ENCODE measurements around the gene NFS1.

Gene NFS1

DNA sequence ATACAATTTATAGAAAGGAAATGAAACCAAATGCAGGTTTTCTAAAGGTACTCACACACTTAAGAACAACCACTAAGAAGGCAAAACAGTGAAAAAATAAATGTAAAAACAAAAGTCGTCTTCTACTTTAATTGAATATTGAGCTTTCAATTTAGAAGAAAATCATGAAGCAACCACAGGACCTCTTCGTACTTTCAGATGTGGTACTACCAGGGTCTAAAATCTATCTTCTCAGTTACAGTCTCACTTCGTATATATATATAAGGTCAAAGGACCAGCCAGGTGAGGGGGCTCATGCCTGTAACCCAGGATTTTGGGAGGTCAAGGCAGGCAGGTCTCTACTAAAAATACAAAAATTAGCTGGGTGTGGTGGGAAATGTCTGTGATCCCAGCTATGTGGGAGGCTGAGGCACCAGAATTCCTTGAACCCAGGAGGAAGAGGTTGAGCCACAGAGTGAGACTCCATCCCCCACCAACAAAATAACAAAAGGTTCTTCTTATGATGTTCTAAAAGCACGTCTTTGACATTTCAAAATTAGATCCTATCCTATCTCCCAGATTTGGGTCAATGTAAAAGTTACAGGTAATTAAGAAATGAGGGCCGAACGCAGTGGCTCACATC is 12.5 kb upstream of the NFS1 start:
- Histone ChIP-seq H4K20me1 (ENCODE audit: insufficient read depth) (peaks cover 11% of the 10 kb centered on the region), H3K9ac (no peak overlapping the region), H3K79me2 (ENCODE audit: insufficient read depth, low read depth) (peaks cover 86% of the 10 kb centered on the region)

DNA sequence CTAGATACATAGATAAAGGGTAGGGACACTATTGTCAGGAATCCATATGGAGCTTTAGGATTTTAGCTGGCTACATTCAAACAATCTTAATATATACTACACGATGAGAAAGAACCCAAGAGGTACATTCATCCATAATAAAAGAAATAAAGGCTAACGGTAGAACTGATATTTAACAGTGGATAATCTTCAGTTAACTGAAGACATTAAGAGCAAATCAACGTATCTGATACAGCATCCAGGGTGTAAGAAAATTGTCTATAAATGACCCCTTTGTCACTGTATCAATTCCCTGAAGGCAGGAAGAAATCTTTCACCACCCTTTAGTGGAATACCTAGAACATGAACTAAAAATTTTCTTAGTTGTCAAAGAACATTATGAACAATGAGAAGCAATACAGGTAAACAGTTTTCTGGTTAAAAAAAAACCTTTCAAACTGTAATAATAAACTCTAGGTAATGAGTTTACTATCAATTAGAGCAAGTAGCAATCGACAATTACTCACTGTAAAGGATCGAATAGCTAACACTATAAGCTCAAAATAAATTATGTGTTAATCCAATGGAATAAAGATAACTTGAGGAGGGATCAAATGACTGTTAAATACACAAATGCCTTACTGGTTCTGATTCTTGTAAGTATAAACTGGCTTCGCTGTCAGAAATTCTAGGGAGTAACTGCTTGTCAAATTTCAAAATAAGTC is 11.9 kb upstream of the NFS1 start:
- no peak overlapping the region for H3K4me2 ChIP-seq
- no peak overlapping the region for H3K27ac ChIP-seq
- no peak overlapping the region for H2AFZ ChIP-seq (ENCODE audit: low read depth)
- peaks cover 11% of the 10 kb centered on the region for H4K20me1 ChIP-seq (ENCODE audit: insufficient read depth)
- no peaks in the 10 kb centered on the region for H3K27me3 ChIP-seq (ENCODE audit: insufficient read depth, low read depth)
- peaks cover 79% of the 10 kb centered on the region for H3K79me2 ChIP-seq (ENCODE audit: insufficient read depth, low read depth)
- H3K36me3 ChIP-seq (ENCODE audit: insufficient read depth): peaks cover 69% of the 10 kb centered on the region; the same call in 1 of the 2 replicates
- no peak overlapping the region for H3K4me3 ChIP-seq (IDR thresholded peaks at IDR 0.05; ENCODE audit: insufficient read depth, low read depth, low read length)
- H3K4me1 ChIP-seq (ENCODE audit: low read depth, poor library complexity, severe bottlenecking): peaks cover 7% of the 10 kb centered on the region
- H3K9ac ChIP-seq: no peak overlapping the region
- TF ChIP-seq CTCF (conservative IDR thresholded peaks at IDR 0.05; ENCODE audit: low read depth, low read length): no peak

More for the DNA sequence above, 12.5 kb upstream of the NFS1 start:
- Histone ChIP-seq H3K4me1 (ENCODE audit: low read depth, poor library complexity, severe bottlenecking) (peaks cover 7% of the 10 kb centered on the region), H3K27ac (no peak overlapping the region), H3K4me2 (no peak overlapping the region), H3K27me3 (ENCODE audit: insufficient read depth, low read depth) (no peaks in the 10 kb centered on the region), H3K4me3 (IDR thresholded peaks at IDR 0.05; ENCODE audit: insufficient read depth, low read depth, low read length) (no peak overlapping the region), H2AFZ (ENCODE audit: low read depth) (no peak overlapping the region), H3K36me3 (ENCODE audit: insufficient read depth) (peaks cover 69% of the 10 kb centered on the region; the same call in 1 of the 2 replicates)
- TF ChIP-seq CTCF (conservative IDR thresholded peaks at IDR 0.05; ENCODE audit: low read depth, low read length): no peak

- Histone ChIP-seq H3K36me3 (ENCODE audit: insufficient read depth) (peaks cover 66% of the 10 kb centered on the region; the same call in 1 of the 2 replicates), H3K4me2 (no peak overlapping the region), H3K27ac (no peak overlapping the region), H2AFZ (ENCODE audit: low read depth) (no peak overlapping the region), H3K79me2 (ENCODE audit: insufficient read depth, low read depth) (peaks cover 70% of the 10 kb centered on the region), H3K27me3 (ENCODE audit: insufficient read depth, low read depth) (no peaks in the 10 kb centered on the region), H3K4me1 (ENCODE audit: low read depth, poor library complexity, severe bottlenecking) (peaks cover 8% of the 10 kb centered on the region), H3K9ac (no peak overlapping the region), H4K20me1 (ENCODE audit: insufficient read depth) (peaks cover 7% of the 10 kb centered on the region; the same call in 1 of the 2 replicates), H3K4me3 (IDR thresholded peaks at IDR 0.05; ENCODE audit: insufficient read depth, low read depth, low read length) (no peak overlapping the region)
- no peak for TF ChIP-seq CTCF (conservative IDR thresholded peaks at IDR 0.05; ENCODE audit: low read depth, low read length)
Measured at GRCh38 chr20:35710039-35710438, 10.9 kb upstream of the NFS1 start.

DNA sequence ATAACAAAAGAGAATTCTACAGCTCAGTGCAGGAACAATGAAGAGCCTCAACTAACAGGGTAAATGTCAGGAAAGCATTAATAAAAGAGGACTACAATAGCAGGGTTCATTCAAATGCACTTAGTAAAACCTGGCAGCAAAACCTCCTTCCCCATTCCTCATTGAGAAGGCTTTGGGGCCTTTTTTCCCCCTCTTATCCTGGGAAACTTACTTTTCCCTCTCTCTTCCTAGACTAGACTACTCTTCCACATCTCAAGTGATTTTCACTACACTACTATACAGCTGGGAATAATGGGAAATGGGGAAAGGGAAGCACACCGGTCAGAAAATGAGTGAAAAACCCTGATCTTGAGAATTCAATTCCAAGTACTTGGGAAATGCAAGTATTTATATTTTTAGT is 10.1 kb upstream of the NFS1 start:
- no peak overlapping the region for H2AFZ ChIP-seq (ENCODE audit: low read depth)
- H3K79me2 ChIP-seq (ENCODE audit: insufficient read depth, low read depth): peaks cover 64% of the 10 kb centered on the region
- no peaks in the 10 kb centered on the region for H3K27me3 ChIP-seq (ENCODE audit: insufficient read depth, low read depth)
- H3K27ac ChIP-seq: peak overlapping the region; percentile 1; the same call in 1 of the 2 replicates
- no peak for TF ChIP-seq CTCF (conservative IDR thresholded peaks at IDR 0.05; ENCODE audit: low read depth, low read length)
- H3K4me2 ChIP-seq: no peak overlapping the region
- H3K36me3 ChIP-seq (ENCODE audit: insufficient read depth): peaks cover 64% of the 10 kb centered on the region; the same call in 1 of the 2 replicates
- H3K4me1 ChIP-seq (ENCODE audit: low read depth, poor library complexity, severe bottlenecking): peaks cover 14% of the 10 kb centered on the region
- peaks cover 7% of the 10 kb centered on the region; the same call in 1 of the 2 replicates for H4K20me1 ChIP-seq (ENCODE audit: insufficient read depth)
- no peak overlapping the region for H3K9ac ChIP-seq
- no peak overlapping the region for H3K4me3 ChIP-seq (IDR thresholded peaks at IDR 0.05; ENCODE audit: insufficient read depth, low read depth, low read length)

Measured in KMS-11 (cell line).